ENCODE measurements around the gene MROH2A. TPM values are rescaled to one million over a fixed set of nuclear protein-coding genes. Genes with fewer than 3 reads are reported as not detected.
A peak's percentile ranks its signal among the peaks of the same experiment; 100 is the strongest.

The MROH2A gene
- total and polyA plus RNA-seq, 9 of the 15 experiments (the other 6 are each of a cell fraction or from before 2014, with no cell fraction given) = 0.03 TPM; not detected in 8

GRCh38 chr2:233854241-233854981 is 76.3 kb downstream of the MROH2A start, which contains the start of gene HJURP (continued):
- TF ChIP-seq TCF7L2 (IDR thresholded peaks at IDR 0.05; ENCODE audit: low read depth, low read length) (no peak), ZNF778 (CRISPR knock-in tag; IDR thresholded peaks at IDR 0.05) (no peak), TRIM24 (IDR thresholded peaks at IDR 0.05) (peak; percentile 47 to 70; a peak in 2 of 4 replicates), CAMTA2 (CRISPR knock-in tag; conservative IDR thresholded peaks at IDR 0.05) (no peak), CC2D1A (IDR thresholded peaks at IDR 0.05) (peak; percentile 86), ZNF280B (CRISPR knock-in tag; IDR thresholded peaks at IDR 0.05) (no peak), NR2C2 (CRISPR knock-in tag; IDR thresholded peaks at IDR 0.05) (peak; percentile 42; the same call in 1 of the 2 replicates), NR2C2 (tag; IDR thresholded peaks at IDR 0.05) (no peak), CEBPB (tag; IDR thresholded peaks at IDR 0.05) (no peak), YY1 (IDR thresholded peaks at IDR 0.05; ENCODE audit: borderline replicate concordance in 1 of 3, control insufficient read depth in 1 of 3, extremely low read depth in 1 of 3, insufficient read depth in 3 of 3, insufficient read length in 1 of 3, insufficient replicate concordance in 2 of 3, low read depth in 1 of 3, low read length in 2 of 3) (peak in 1 of 3 experiments; percentile 54), CBFA2T3 (IDR thresholded peaks at IDR 0.05) (peak; percentile 89), CSDE1 (IDR thresholded peaks at IDR 0.05) (no peak)
